ENCODE measurements around the gene GJC2. TPM values are rescaled to one million over a fixed set of nuclear protein-coding genes. Genes with fewer than 3 reads are reported as not detected.

The GJC2 gene
- total RNA-seq, 1 donor from 2014 or later, result 2.5 TPM

DNA sequence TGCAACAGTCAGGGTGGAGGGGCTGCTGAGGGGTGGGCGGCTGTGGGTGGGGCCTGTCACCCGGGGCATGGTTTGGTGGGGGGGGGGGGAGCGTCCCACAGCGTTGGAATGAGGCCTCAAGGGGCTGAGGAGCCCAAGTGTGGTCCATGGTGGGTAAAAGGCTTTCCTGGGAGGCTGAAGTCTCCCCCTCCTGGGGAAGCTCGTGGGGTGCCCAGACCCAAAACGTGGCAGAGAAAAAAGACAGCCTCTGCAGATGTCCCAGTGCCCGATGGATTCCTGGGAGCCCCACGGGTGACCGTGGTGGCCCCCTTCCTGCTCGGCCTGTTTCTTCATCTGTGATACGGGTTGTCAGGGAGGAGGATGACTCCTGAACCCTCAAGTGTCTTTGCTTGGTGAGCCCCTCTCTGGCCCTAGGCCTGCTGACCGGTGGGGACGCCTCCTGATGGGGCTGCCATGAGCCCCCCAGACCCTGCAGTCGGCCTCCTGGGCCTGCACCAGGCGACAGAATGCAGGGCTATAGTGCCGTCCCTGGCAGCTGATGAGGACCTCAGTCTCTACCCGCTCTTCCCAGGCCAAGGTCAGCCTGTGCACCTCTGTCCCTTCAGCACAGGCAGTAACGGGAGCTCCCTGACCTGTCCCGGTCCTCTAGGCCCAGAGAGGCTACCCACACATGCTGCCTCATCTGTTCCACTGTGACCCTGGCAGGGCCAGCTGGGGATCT lies 59.3 kb downstream of the GJC2 start:
- no peak for DNase-seq (ENCODE audit: low spot score in 2 of 2, unreplicated experiment in 2 of 2)
- H3K9me3 Mint-ChIP-seq, result no peaks in the 10 kb centered on the region
- no peak overlapping the region for H3K27ac Mint-ChIP-seq
- peaks cover 10% of the 10 kb centered on the region for H3K27me3 Mint-ChIP-seq (ENCODE audit: low read depth)
- no peaks in the 10 kb centered on the region for H3K36me3 Mint-ChIP-seq
- TF ChIP-seq, protein P1, sequence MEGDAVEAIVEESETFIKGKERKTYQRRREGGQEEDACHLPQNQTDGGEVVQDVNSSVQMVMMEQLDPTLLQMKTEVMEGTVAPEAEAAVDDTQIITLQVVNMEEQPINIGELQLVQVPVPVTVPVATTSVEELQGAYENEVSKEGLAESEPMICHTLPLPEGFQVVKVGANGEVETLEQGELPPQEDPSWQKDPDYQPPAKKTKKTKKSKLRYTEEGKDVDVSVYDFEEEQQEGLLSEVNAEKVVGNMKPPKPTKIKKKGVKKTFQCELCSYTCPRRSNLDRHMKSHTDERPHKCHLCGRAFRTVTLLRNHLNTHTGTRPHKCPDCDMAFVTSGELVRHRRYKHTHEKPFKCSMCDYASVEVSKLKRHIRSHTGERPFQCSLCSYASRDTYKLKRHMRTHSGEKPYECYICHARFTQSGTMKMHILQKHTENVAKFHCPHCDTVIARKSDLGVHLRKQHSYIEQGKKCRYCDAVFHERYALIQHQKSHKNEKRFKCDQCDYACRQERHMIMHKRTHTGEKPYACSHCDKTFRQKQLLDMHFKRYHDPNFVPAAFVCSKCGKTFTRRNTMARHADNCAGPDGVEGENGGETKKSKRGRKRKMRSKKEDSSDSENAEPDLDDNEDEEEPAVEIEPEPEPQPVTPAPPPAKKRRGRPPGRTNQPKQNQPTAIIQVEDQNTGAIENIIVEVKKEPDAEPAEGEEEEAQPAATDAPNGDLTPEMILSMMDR (IDR thresholded peaks at IDR 0.05; ENCODE audit: unreplicated experiment), result no peak
- H3K4me3 Mint-ChIP-seq, result no peak overlapping the region
- H3K4me1 Mint-ChIP-seq, result peaks cover 2% of the 10 kb centered on the region

Other genes with a start within 250 kb of the GJC2 start
- gene WNT9A, start 202.0 kb upstream of the GJC2 start, total RNA-seq, result 3.9 to 4.5 TPM (median 4.3 TPM) in 3 replicates
- 0.09 to 0.16 TPM in 2 of 3 replicates, not detected in the other for gene WNT3A, start 142.9 kb upstream of the GJC2 start, total RNA-seq
- gene ARF1, start 67.2 kb upstream of the GJC2 start, total RNA-seq, result 255 to 277 TPM (median 262 TPM) in 3 replicates
- 19.3 to 20.9 TPM (median 20.2 TPM) in 3 replicates for gene C1orf35, start 46.6 kb upstream of the GJC2 start, total RNA-seq
- gene MRPL55, start 40.6 kb upstream of the GJC2 start, total RNA-seq, result 53.9 to 56.9 TPM (median 54.2 TPM) in 3 replicates
- gene GUK1, start 9.7 kb upstream of the GJC2 start, total RNA-seq, result 129 to 136 TPM (median 135 TPM) in 3 replicates
- gene IBA57, start 15.9 kb downstream of the GJC2 start, total RNA-seq, result 10.8 to 14.2 TPM (median 11.8 TPM) in 3 replicates
- gene OBSCN, start 58.1 kb downstream of the GJC2 start, total RNA-seq, result 95.3 to 113 TPM (median 100 TPM) in 3 replicates